GM21390 (cell line): Measurements from ENCODE around the gene CCDC182.

Experiments used
- ATAC-seq: cut with Tn5 transposase; IDR thresholded peaks from one replicate; pipeline ENCODE4 v1.9.1; 2021; ENCODE audit not compliant: unreplicated experiment

Gene CCDC182

GRCh38 chr17:57701124-57701523, 44.0 kb downstream of the CCDC182 start:
- ATAC-seq, result no peak

DNA sequence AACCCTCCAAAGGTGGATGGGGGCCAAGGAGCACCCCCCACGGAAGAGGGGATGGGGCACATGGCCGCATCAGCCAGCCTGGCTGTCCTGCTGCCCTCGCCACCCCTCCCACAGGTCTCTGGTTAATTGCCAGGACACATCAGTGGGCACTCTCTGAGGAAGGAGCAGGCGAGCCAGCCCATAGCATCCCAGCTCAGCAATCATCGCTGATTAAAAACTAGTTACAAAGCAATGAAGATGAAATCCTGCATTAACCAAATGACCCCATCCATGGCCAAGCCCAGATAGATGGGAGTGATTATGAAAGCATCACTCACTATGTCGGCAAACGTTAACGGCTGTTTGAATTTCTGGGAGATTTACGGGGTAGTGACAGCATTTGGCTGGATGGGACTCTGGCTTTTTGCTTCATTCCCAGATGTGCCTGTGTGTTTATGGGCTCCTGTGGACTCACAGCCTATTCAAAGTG, 45.3 kb downstream of the CCDC182 start:
- ATAC-seq, result no peak

GRCh38 chr17:57697891-57698711, 47.0 kb downstream of the CCDC182 start:
- ATAC-seq, result no peak

DNA sequence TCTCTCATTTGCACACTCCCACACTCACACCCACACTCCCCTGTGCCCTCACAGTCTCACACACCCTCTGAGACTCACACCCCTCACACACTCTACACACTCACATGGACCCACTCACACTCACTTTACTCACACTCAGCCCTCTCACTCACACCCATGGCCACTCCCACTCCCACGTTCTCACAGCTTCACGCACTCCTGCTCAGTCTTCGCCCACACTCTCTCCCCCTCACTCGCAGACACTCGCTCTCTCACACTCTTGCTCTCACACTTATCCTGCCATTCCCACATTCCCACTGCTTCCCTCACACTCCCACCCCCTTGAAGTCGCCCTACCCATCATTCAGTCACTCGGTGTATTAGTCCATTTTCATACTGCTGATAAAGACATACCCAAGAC, 47.9 kb downstream of the CCDC182 start:
- no peak for ATAC-seq

- ATAC-seq, result no peak
Measured at GRCh38 chr17:57696050-57696449, 49.0 kb downstream of the CCDC182 start.
